NCI-H2227 (cell line): ENCODE data around the gene SAMD11.

Experiments used
- DNase-seq: peaks from one replicate; lab custom pipeline; 2025; ENCODE audit not compliant: unreplicated experiment; lab: John Stamatoyannopoulos, UW

SAMD11 gene

DNA sequence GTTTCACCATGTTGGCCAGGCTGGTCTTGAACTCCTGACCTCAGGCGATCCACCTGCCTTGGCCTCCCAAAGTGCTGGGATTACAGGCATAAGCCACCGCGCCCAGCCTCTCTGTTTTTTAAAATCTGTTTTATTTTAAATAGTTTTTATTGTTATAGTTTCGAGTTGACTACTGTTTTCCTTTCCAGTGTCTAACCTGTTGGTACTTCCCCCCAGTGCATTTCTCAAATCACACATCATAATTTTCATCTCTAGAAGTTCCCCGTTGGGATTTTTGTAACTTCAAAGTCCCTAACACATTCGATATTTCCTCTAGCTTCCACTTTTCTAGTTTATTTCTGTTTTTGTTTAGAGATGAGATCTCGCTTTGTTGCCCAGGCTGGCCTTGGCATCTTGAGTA lies 68.6 kb downstream of the SAMD11 start:
- DNase-seq, result no peak

DNA sequence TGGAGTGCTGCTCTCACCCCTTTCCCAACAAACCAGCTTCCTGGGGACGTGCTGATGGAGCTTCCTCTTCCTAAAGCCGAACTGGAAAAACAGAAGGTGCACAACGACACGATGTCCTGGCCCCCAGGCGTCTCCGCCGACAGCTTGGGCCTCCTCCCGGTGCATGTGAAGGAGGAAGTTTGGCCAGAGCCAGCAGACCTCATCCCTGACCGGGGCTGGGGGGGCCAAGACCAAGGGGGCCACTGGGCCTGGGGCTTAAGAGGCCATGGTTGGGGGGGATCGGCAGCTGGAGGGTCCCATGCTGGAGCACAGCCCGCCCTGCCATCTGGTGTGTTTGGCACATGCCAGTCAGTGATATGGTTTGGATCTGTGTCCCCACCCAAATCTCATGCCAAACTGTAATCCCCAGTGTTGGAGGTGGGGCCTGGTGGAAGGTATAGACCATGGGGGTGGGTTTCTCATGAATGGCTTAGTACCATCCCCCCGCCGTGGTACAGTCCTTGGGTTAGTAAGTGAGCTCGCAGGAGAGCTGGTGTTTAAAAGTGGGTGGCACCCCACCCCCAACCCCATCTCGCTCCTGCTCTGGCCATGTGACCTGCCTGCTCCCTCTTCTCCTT lies 69.8 kb downstream of the SAMD11 start:
- no peak for DNase-seq
